Tibial artery (tissue), 4 donors: ENCODE measurements around the gene CPSF7.

Source experiments
- DNase-seq, 2 donors: peaks; one replicate each; pipeline ENCODE4 v3.0.0-alpha.2; 2019
- H3K27ac ChIP-seq, 2 donors: fragments of 200-600 bp; sonication (generic) in 1 of 2; 1 replicate in 1 of 2; 2 replicates in 1 of 2; pipeline ENCODE4 v1.5.1; 2018 to 2019; ENCODE audit warnings: mild to moderate bottlenecking in 1 of 2
- H3K27me3 ChIP-seq, 2 donors: fragments of 200-600 bp; sonication (generic) in 1 of 2; one replicate each; pipeline versions ENCODE4 v1.5.1 to v1.6.0; 2016 to 2019
- H3K36me3 ChIP-seq, 3 donors: fragments of 200-600 bp; sonication (generic) in 2 of 3; one replicate each; pipeline ENCODE4 v1.5.1; 2016 to 2019; ENCODE audit warnings: mild to moderate bottlenecking in 2 of 3
- H3K4me1 ChIP-seq, 4 donors: fragments of 200-600 bp; sonication (generic) in 2 of 4; 1 replicate in 3 of 4; 2 replicates in 1 of 4; pipeline ENCODE4 v1.5.1; 2016 to 2019
- H3K4me3 ChIP-seq, 2 donors: fragments of 200-600 bp; sonication (generic) in 1 of 2; 1 replicate in 1 of 2; 2 replicates in 1 of 2; pipeline ENCODE4 v1.5.1; 2018 to 2019; ENCODE audit warnings: mild to moderate bottlenecking in 2 of 2
- H3K9me3 ChIP-seq, 3 donors: fragments of 200-600 bp; sonication (generic) in 1 of 3; one replicate each; pipeline ENCODE4 v1.5.1; 2016 to 2019
- intact Hi-C: fragments of 100-400 bp; cut with DNase I; formaldehyde crosslinking; loops from one replicate; pipeline ENCODE4 v1.15.0; 2023; ENCODE audit warnings: low total_unique reads
- TF ChIP-seq, protein P1 (sequence below), 2 experiments: fragments of 200-600 bp in 1 of 2; fragments of 450-650 bp in 1 of 2; IDR thresholded peaks; one replicate each; pipeline ENCODE4 v1.5.1; 2017 to 2019; ENCODE audit warnings: antibody characterized with exemption in 2 of 2, mild to moderate bottlenecking in 1 of 2, moderate library complexity in 1 of 2

The CPSF7 gene, protein sequence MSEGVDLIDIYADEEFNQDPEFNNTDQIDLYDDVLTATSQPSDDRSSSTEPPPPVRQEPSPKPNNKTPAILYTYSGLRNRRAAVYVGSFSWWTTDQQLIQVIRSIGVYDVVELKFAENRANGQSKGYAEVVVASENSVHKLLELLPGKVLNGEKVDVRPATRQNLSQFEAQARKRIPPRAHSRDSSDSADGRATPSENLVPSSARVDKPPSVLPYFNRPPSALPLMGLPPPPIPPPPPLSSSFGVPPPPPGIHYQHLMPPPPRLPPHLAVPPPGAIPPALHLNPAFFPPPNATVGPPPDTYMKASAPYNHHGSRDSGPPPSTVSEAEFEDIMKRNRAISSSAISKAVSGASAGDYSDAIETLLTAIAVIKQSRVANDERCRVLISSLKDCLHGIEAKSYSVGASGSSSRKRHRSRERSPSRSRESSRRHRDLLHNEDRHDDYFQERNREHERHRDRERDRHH

DNA sequence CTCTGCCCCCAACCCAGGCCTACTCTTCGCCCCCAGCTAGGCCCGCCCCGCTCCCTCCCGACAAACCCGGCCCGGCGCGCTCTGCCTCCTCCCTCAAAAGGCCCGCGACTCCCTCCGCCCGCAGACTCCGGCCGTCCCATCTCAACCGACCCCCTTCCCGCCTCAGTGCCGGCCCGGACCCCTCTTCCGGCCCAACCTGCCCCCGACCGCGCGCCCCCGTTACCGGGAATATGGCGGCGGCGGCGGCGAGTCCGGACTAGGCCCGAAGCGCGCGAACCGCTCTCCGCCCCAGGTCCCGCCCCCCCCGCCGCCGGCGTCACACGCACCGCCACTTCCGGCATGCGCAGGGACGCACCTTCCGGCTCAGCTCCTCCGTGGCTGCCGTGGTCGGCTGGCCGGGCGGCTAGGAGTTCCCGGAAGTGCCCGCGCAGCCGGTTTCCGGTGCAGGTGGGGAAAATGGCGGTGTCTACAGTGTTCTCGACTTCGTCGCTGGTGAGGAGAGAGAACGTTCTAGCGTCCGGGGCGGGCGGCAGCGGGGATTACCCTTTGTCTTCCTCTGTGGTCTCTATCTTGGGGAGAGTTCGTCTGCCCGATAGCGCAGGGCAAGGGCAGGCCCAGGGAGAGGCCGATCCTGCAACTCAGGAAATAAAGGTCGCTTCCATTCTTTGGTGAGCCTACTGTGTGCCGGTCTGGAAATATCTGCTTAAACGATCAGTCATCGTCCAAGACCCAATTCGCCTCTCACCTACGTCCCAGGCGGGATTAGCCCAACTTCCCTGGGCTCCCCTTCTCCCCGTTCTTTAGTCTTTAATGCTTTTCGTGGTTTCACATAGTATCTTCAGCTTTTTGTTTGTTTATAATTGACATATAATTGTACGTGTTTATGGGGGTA, at the start of gene CPSF7, which contains the start of gene SDHAF2:
CPSF7 (minus strand) TSS at position 285 of the 892 bp plus-strand sequence. CDS start 740 bp downstream, outside the sequence.
SDHAF2 (plus strand) TSS at position 434 of the 892 bp plus-strand sequence; CDS start at position 457, 23 bp downstream.
- peak within 1 kb of the TSS; percentile 99 for H3K27ac ChIP-seq
- H3K4me1 ChIP-seq = peaks cover 0 to 48% (median 27%) of the 10 kb centered on the region in 4 donors
- H3K4me3 ChIP-seq = peak within 1 kb of the TSS; percentile 92 to 93
- H3K9me3 ChIP-seq = no peaks in the 10 kb centered on the region
- H3K36me3 ChIP-seq = peaks cover 36 to 38% (median 37%) of the 10 kb centered on the region in 3 donors
- intact Hi-C loops = no loop called here
- TF ChIP-seq, protein P1, sequence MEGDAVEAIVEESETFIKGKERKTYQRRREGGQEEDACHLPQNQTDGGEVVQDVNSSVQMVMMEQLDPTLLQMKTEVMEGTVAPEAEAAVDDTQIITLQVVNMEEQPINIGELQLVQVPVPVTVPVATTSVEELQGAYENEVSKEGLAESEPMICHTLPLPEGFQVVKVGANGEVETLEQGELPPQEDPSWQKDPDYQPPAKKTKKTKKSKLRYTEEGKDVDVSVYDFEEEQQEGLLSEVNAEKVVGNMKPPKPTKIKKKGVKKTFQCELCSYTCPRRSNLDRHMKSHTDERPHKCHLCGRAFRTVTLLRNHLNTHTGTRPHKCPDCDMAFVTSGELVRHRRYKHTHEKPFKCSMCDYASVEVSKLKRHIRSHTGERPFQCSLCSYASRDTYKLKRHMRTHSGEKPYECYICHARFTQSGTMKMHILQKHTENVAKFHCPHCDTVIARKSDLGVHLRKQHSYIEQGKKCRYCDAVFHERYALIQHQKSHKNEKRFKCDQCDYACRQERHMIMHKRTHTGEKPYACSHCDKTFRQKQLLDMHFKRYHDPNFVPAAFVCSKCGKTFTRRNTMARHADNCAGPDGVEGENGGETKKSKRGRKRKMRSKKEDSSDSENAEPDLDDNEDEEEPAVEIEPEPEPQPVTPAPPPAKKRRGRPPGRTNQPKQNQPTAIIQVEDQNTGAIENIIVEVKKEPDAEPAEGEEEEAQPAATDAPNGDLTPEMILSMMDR (IDR thresholded peaks at IDR 0.05) = peak; percentile 0 to 16
- H3K27me3 ChIP-seq = no peaks in the 10 kb centered on the region
- DNase-seq = peak; percentile 94 to 98

DNA sequence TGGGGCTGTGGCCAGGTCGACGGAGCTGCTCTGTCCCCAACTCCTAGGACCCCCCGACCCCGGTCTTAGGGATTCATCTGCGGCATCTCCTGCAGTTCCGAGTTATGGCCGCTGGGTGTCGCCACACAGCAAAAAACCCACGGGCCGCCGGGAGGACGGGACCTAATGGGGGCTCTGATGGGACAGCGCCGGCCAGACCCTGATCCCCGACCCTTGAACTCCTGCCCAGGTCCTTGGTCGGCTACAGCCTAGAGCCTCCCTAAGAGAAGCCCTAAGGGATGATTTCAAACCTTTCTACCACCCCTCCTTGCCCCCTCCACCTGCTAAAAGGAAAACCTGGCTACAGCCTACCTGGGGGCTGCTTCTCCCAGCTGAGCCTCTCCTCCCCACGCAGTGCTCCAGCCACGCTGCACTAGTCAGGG, 48.0 kb upstream of the CPSF7 start:
- H3K9me3 ChIP-seq = no peaks in the 10 kb centered on the region
- H3K4me1 ChIP-seq = peaks cover 0 to 31% (median 16%) of the 10 kb centered on the region in 4 donors
- H3K36me3 ChIP-seq = peaks cover 0 to 10% (median 3%) of the 10 kb centered on the region in 3 donors
- H3K27me3 ChIP-seq = peaks cover 0 to 3% of the 10 kb centered on the region in 2 donors
- peak; percentile 38 to 81 for DNase-seq
- H3K27ac ChIP-seq = peak overlapping the region; percentile 55 to 58
- no peak overlapping the region for H3K4me3 ChIP-seq
- intact Hi-C loops = loop anchor here (2.0 kb wide), 1 partner anchor 39 kb away; no protein-coding TSS in a partner anchor
- TF ChIP-seq, protein P1 (IDR thresholded peaks at IDR 0.05) = peak; percentile 90 to 94

DNA sequence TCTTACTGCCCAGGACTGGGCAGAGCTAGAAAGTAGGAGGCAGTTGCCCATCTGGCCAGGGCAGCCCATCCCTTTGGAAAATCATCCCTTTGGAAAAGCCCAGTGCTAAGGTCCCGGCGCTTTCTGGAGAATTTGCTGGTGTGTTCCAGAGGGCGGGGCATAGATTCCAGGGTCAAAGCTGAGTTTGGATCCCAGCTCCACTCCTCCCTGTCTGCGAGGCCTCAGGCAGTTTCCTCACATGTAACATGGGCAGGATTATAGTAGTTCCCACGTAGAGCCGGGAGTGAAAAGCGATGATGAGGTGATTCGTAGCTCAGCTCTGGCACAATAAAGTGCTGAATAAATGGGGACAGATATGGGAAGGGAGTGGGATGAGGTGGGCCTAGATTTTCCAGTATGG, 47.4 kb upstream of the CPSF7 start:
- TF ChIP-seq, protein P1 (IDR thresholded peaks at IDR 0.05) = no peak
- no peak overlapping the region for H3K4me3 ChIP-seq

DNA sequence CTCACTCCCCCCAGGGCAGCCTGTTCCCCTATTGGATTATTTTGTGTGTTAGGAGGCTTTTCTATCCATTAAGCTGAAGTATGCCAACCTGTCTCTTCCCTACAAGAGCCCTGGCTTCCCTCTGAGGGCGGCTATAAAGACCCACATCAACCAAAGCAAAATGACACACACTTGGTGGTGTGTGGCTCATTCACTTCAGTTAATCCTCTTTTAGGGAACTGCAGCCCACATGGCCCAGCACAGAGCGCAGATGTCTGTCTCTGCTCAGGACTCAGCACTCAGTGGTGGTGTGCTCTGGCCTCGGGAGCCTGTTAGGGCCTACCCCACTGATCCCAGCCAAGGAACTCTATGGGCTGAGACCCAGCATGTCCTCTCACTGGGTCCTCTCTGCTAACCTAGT, 46.6 kb upstream of the CPSF7 start:
- Histone ChIP-seq H3K36me3 (peaks cover 0 to 10% (median 3%) of the 10 kb centered on the region in 3 donors), H3K9me3 (no peaks in the 10 kb centered on the region), H3K4me3 (no peak overlapping the region), H3K27ac (peak overlapping the region; percentile 55 to 58), H3K27me3 (no peaks in the 10 kb centered on the region), H3K4me1 (peaks cover 0 to 45% (median 25%) of the 10 kb centered on the region in 4 donors)
- no peak for DNase-seq
- TF ChIP-seq, protein P1 (IDR thresholded peaks at IDR 0.05) = no peak
- intact Hi-C loops = no loop called here

More for the DNA sequence above, 47.4 kb upstream of the CPSF7 start:
- no peaks in the 10 kb centered on the region for H3K27me3 ChIP-seq
- peak overlapping the region; percentile 55 to 58 for H3K27ac ChIP-seq
- peaks cover 0 to 38% (median 20%) of the 10 kb centered on the region in 4 donors for H3K4me1 ChIP-seq
- peaks cover 0 to 10% (median 3%) of the 10 kb centered on the region in 3 donors for H3K36me3 ChIP-seq
- intact Hi-C loops = no loop called here
- DNase-seq = peak in 1 of 2 donors; percentile 42
- H3K9me3 ChIP-seq = no peaks in the 10 kb centered on the region

DNA sequence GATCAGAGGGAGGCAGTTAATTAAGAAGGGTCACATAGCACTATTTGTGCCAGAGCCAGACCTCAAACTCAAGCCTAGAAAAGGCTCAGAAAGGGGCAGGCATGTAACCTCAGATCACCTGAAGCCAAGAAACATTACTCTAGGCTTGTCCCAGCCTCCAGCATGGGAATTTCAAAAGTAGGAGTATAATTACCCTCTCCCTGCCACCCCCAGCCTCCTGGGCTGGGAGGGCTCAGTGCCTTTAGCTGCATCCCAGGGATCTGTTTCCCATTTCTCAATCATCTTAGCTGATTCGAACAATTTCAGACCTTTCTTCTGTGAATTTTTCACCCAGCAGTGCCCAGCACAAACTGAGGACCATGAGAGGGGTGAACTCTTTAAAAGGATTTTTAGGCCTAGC, 45.7 kb upstream of the CPSF7 start:
- intact Hi-C loops = no loop called here
- H3K4me3 ChIP-seq = no peak overlapping the region
- no peaks in the 10 kb centered on the region for H3K27me3 ChIP-seq
- peak overlapping the region; percentile 81 to 90 for H3K27ac ChIP-seq
- no peak for DNase-seq
- H3K36me3 ChIP-seq = peaks cover 0 to 10% (median 3%) of the 10 kb centered on the region in 3 donors
- no peaks in the 10 kb centered on the region for H3K9me3 ChIP-seq
- peaks cover 0 to 49% (median 24%) of the 10 kb centered on the region in 4 donors for H3K4me1 ChIP-seq
- TF ChIP-seq, protein P1 (IDR thresholded peaks at IDR 0.05) = no peak
